IMR-90 (cell line): Measurements from ENCODE around the gene ACTR1A. TPM values are rescaled to one million over a fixed set of nuclear protein-coding genes. Genes with fewer than 3 reads are reported as not detected.
"Not testable (repeated sequence)": the region's sequence is repeated elsewhere in the genome, so short reads cannot be mapped to it uniquely, and the experiment has no call there.

Experiments
- ATAC-seq: fragments of 200-7000 bp; cut with Tn5 transposase; 2 replicates; pipeline ENCODE4 v1.9.1; 2020; ENCODE audit warnings: low read depth, mild to moderate bottlenecking, moderate library complexity
- BruUV-seq: library from RNA; stranded (reverse); fragments of 400-500 nt; replicated peaks from 2 replicates; lab custom pipeline; 2021; lab: Mats Ljungman, UMichigan
- CTCF ChIA-PET: fragments of 300-600 bp; formaldehyde crosslinking; extraction: SDS; loops from one replicate; lab custom pipeline; 2021; ENCODE audit warnings: antibody characterized with exemption; lab: Yijun Ruan, JAX
- POLR2A ChIA-PET: fragments of 300-600 bp; sonication (Branson Sonifier 250); formaldehyde crosslinking; loops from one replicate; lab custom pipeline; 2022; ENCODE audit warnings: antibody characterized with exemption; ENCODE audit not compliant: unreplicated experiment; lab: Charles Lee
- DNase-seq: peaks from one replicate; pipeline ENCODE4 v3.0.0; 2013
- H2AFZ ChIP-seq: replicated peaks from 2 replicates; pipeline ENCODE3; 2013; ENCODE audit warnings: low read length, mild to moderate bottlenecking; ENCODE audit not compliant: poor library complexity
- H2AK5ac ChIP-seq: 2 replicates; pipeline ENCODE4 v1.6.1; 2013; ENCODE audit warnings: low read depth, low read length, inconsistent platforms
- H2AK9ac ChIP-seq: replicated peaks from 2 replicates; pipeline ENCODE3; 2013; ENCODE audit warnings: mild to moderate bottlenecking, low read depth, low read length, moderate library complexity; ENCODE audit not compliant: poor library complexity
- H2BK120ac ChIP-seq: 2 replicates; pipeline ENCODE4 v1.6.1; 2013; ENCODE audit warnings: low read depth, low read length, inconsistent platforms
- H2BK15ac ChIP-seq: 3 replicates; pipeline ENCODE4 v1.6.1; 2013; ENCODE audit warnings: low read depth, low read length, inconsistent platforms
- H2BK20ac ChIP-seq: 2 replicates; pipeline ENCODE4 v1.6.1; 2013; ENCODE audit warnings: low read depth, mild to moderate bottlenecking, inconsistent platforms, low read length, moderate library complexity
- H2BK5ac ChIP-seq: 2 replicates; pipeline ENCODE4 v1.6.1; 2013; ENCODE audit warnings: mild to moderate bottlenecking, low read depth, low read length, inconsistent platforms; ENCODE audit not compliant: poor library complexity, severe bottlenecking
- H3K14ac ChIP-seq: replicated peaks from 2 replicates; pipeline ENCODE4 v1.6.1; 2013; ENCODE audit warnings: low read depth, low read length, inconsistent platforms
- H3K18ac ChIP-seq: 2 replicates; pipeline ENCODE4 v1.6.1; 2013; ENCODE audit warnings: low read depth, low read length, control low read depth
- H3K23ac ChIP-seq: 2 replicates; pipeline ENCODE4 v1.6.1; 2013; ENCODE audit warnings: low read depth, low read length, inconsistent platforms
- H3K27ac ChIP-seq: 2 replicates; pipeline ENCODE4 v1.5.1; 2013; ENCODE audit warnings: mild to moderate bottlenecking, control low read depth, low read length; ENCODE audit not compliant: insufficient read depth
- H3K27me3 ChIP-seq: 2 replicates; pipeline ENCODE4 v1.6.1; 2013; ENCODE audit warnings: low read length; ENCODE audit not compliant: control insufficient read depth, insufficient read depth
- H3K36me3 ChIP-seq: 2 replicates; pipeline ENCODE4 v1.6.1; 2013; ENCODE audit warnings: low read length, mixed read lengths; ENCODE audit not compliant: control insufficient read depth, insufficient read depth
- H3K4ac ChIP-seq: 2 replicates; pipeline ENCODE4 v1.6.1; 2013; ENCODE audit warnings: low read depth, low read length, inconsistent platforms
- H3K4me1 ChIP-seq: 2 replicates; pipeline ENCODE4 v1.6.1; 2013; ENCODE audit warnings: low read length, mixed read lengths; ENCODE audit not compliant: control insufficient read depth, insufficient read depth
- H3K4me2 ChIP-seq: 2 replicates; pipeline ENCODE4 v1.6.1; 2013; ENCODE audit warnings: low read depth, mild to moderate bottlenecking, control low read depth, low read length, moderate library complexity
- H3K4me3 ChIP-seq: 2 replicates; pipeline ENCODE4 v1.5.1; 2013; ENCODE audit warnings: low read depth, mild to moderate bottlenecking, control low read depth, low read length, moderate library complexity; ENCODE audit not compliant: insufficient read depth
- H3K56ac ChIP-seq: 2 replicates; pipeline ENCODE4 v1.6.1; 2013; ENCODE audit warnings: low read length, inconsistent platforms; ENCODE audit not compliant: insufficient read depth; ENCODE audit errors: extremely low read depth
- H3K79me1 ChIP-seq, 2 experiments: 2 replicates each; pipeline ENCODE4 v1.6.1; 2013; ENCODE audit warnings: low read length in 2 of 2, inconsistent platforms in 1 of 2, low read depth in 1 of 2
- H3K9ac ChIP-seq: 2 replicates; pipeline ENCODE4 v1.6.1; 2013; ENCODE audit warnings: low read depth, low read length, control low read depth
- H3K9me1 ChIP-seq: 2 replicates; pipeline ENCODE4 v1.6.1; 2013; ENCODE audit warnings: low read length, inconsistent platforms; ENCODE audit not compliant: insufficient read depth
- H3K9me3 ChIP-seq: 2 replicates; pipeline ENCODE4 v1.6.1; 2013; ENCODE audit warnings: low read length; ENCODE audit not compliant: control insufficient read depth, insufficient read depth
- H4K20me1 ChIP-seq: 2 replicates; pipeline ENCODE4 v1.6.1; 2013; ENCODE audit warnings: low read length, inconsistent platforms; ENCODE audit not compliant: insufficient read depth
- H4K5ac ChIP-seq: 2 replicates; pipeline ENCODE4 v1.6.1; 2013; ENCODE audit warnings: mild to moderate bottlenecking, low read depth, low read length, control low read depth
- H4K8ac ChIP-seq, 2 experiments: 2 replicates each; pipeline ENCODE4 v1.6.1; 2013; ENCODE audit warnings: low read depth in 2 of 2, low read length in 2 of 2, control low read depth in 1 of 2, inconsistent platforms in 1 of 2
- H4K91ac ChIP-seq: 2 replicates; pipeline ENCODE4 v1.6.1; 2013; ENCODE audit warnings: low read depth, low read length, inconsistent platforms; ENCODE audit not compliant: insufficient read depth
- CEBPB ChIP-seq: IDR thresholded peaks from 2 replicates; pipeline ENCODE4 v1.6.1; 2012; ENCODE audit warnings: low read depth, low read length, improper control_type of control experiment
- FOS ChIP-seq: fragments of 150-350 bp; IDR thresholded peaks from 2 replicates; pipeline ENCODE4 v1.6.1; 2016; ENCODE audit warnings: low read depth, low read length
- NFE2L2 ChIP-seq: fragments of 150-350 bp; IDR thresholded peaks from 2 replicates; pipeline ENCODE4 v1.6.1; 2016; ENCODE audit warnings: low read depth, mild to moderate bottlenecking, low read length
- POLR2A ChIP-seq: IDR thresholded peaks from 2 replicates; pipeline ENCODE4 v1.6.1; 2012; ENCODE audit warnings: mild to moderate bottlenecking, low read depth, low read length
- WGBS, 2 experiments: methylation state at CpG; one replicate each; pipeline versions ENCODE4 v1.1.5 to v1.1.7; 2013; ENCODE audit warnings: missing lambda C conversion rate in 2 of 2; ENCODE audit not compliant: insufficient read length in 1 of 2; ENCODE audit errors: extremely low coverage in 2 of 2; 5-methylcytosine and 5-hydroxymethylcytosine counted together
- dilution Hi-C: fragments of 300-500 bp; cut with HindIII; formaldehyde crosslinking; loops from one replicate; pipeline ENCODE4 v1.14.3; 2018; ENCODE audit warnings: low sequenced_read_pairs; ENCODE audit not compliant: unreplicated experiment
- in situ Hi-C: fragments of 300-500 bp; cut with MboI; formaldehyde crosslinking; loops from 3 replicates; pipeline ENCODE4 v1.14.3; 2019; ENCODE audit warnings: low sequenced_read_pairs, inconsistent platforms, mixed read lengths
- intact Hi-C: fragments of 100-400 bp; cut with micrococcal nuclease; formaldehyde crosslinking; loops from 2 replicates; pipeline ENCODE4 v1.10.0; 2022
- polyA plus RNA-seq, 3 experiments: library from polyadenylated mRNA; depleted of rRNA; stranded (reverse); fragments of >200 nt; gene quantifications; 2 replicates each; pipeline ENCODE4 v1.2.3, GENCODE V29; 2012; ENCODE audit warnings: low replicate concordance in 1 of 3
- total RNA-seq: library from RNA; depleted of rRNA; stranded (reverse); fragments of >200 nt; gene quantifications from 2 replicates; pipeline ENCODE4 v1.2.3, GENCODE V29; 2012

The ACTR1A gene
- total and polyA plus RNA-seq, 2 of the 4 experiments (the other 2 are of a cell fraction) = 142 to 157 TPM

DNA sequence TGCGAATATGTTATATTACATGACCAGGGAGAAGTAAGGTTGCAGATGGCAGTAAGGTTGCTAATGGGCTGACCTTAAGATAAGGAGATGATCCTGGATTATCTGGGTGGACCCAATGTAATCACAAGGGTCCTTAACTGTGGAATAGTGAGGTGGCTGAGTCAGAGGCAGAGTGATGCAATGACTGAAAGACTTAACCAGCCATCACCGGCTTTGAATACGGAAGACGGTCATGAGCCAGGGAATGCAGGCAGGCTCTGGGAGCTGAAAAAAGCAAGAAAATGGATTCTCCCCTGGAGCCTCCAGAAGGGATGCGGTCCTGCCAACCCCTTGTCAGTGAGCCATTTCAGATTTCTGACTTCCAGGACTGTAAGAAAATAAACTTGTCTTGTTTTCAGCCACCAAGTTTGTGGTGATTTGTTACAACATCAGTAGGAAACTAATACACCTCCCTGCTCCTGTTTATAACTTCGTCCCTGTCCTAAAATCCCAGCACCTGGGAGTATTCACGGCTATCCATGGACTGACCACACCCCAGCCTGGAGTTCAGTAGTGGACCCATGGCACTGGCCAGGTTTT lies 46.5 kb downstream of the ACTR1A start:
- peak overlapping the region; percentile 87 for H4K5ac ChIP-seq
- peak; percentile 61; the same call in 1 of the 2 replicates for TF ChIP-seq FOS
- TF ChIP-seq POLR2A = no peak
- no peak for TF ChIP-seq NFE2L2
- peak; percentile 99 for TF ChIP-seq CEBPB
- peak overlapping the region; percentile 92 for H3K4ac ChIP-seq
- H4K91ac ChIP-seq = peak overlapping the region; percentile 83
- peak overlapping the region; percentile 45; the same call in 2 of the 3 replicates for H2BK15ac ChIP-seq
- H3K56ac ChIP-seq = peak overlapping the region; percentile 22
- H3K9me1 ChIP-seq = peaks cover 17% of the 10 kb centered on the region
- dilution Hi-C loops = no loop called here
- H3K4me1 ChIP-seq = peaks cover 12% of the 10 kb centered on the region
- ATAC-seq = peak; percentile 73
- peak overlapping the region; percentile 56 to 92 for H4K8ac ChIP-seq
- no peaks in the 10 kb centered on the region for H3K9me3 ChIP-seq
- H3K27me3 ChIP-seq = no peaks in the 10 kb centered on the region
- ChIA-PET CTCF (interaction anchor here (0.6 kb wide), 1 partner anchor 376 kb away, joined by 3 read pairs; no protein-coding TSS in a partner anchor), POLR2A (no interaction called here)
- H3K79me1 ChIP-seq = no peaks in the 10 kb centered on the region; a peak in 2 of 4 replicates
- H3K36me3 ChIP-seq = no peaks in the 10 kb centered on the region
- H3K4me2 ChIP-seq = no peak overlapping the region
- H2AFZ ChIP-seq = peak overlapping the region; percentile 81
- no peaks in the 10 kb centered on the region; the same call in 1 of the 2 replicates for H4K20me1 ChIP-seq
- peak overlapping the region; percentile 70 for H2AK9ac ChIP-seq
- H2BK20ac ChIP-seq = peak overlapping the region; percentile 88
- H3K27ac ChIP-seq = peak overlapping the region; percentile 71
- in situ Hi-C loops = no loop called here
- H3K9ac ChIP-seq = no peak overlapping the region
- peak overlapping the region; percentile 48 for H3K18ac ChIP-seq
- H3K4me3 ChIP-seq = no peak overlapping the region
- H3K14ac ChIP-seq = peak overlapping the region; percentile 85
- intact Hi-C loops = no loop called here
- peak overlapping the region; percentile 63 for H2AK5ac ChIP-seq
- peak; percentile 93 for DNase-seq
- 50% methylated on average over 1 of the region's 7 CpGs; no CpG with 5 or more reads in 1 of the 2 experiments for WGBS, 2 experiments
- peak overlapping the region; percentile 76 for H2BK5ac ChIP-seq
- peak overlapping the region; percentile 44; the same call in 1 of the 2 replicates for H3K23ac ChIP-seq
- BruUV-seq = no TSS peak
- H2BK120ac ChIP-seq = peak overlapping the region; percentile 93

DNA sequence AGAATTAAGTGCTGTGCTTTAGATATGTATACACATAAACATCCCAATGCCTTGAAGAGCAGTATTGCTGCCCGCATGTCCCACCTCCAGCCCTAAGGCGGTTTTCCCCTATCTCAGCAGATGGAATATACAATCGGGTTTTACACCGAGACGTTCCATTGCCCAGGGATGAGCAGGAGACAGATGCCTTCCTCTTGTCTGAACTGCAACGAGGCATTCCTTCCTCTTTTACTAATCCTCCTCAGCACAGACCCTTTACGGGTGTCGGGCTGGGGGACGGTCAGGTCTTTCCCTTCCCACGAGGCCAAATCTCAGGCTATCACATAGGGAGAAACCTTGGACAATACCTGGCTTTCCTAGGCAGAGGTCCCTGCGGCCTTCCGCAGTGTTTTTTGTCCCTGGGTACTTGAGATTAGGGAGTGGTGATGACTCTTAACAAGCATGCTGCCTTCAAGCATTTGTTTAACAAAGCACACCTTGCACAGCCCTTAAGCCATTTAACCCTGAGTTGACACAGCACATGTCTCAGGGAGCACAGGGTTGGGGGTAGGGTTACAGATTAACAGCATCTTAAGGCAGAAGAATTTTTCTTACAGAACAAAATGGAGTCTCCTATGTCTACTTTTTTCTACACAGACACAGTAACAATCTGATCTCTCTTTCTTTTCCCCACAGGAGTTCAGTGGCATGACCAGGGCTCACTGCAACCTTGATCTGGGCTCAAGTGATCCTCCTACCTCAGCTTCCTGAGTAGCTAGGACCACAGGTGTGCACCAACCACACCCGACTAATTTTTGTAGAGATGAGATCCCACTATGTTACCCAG lies 47.6 kb downstream of the ACTR1A start:
- H2AK9ac ChIP-seq = peak overlapping the region; percentile 31
- H2BK20ac ChIP-seq = peak overlapping the region; percentile 65
- 72% methylated on average over 4 of the region's 13 CpGs; no CpG with 5 or more reads in 1 of the 2 experiments for WGBS, 2 experiments
- H2AFZ ChIP-seq, H3K27ac ChIP-seq, H3K4me2 ChIP-seq, H3K9ac ChIP-seq, H3K27me3 ChIP-seq, in situ Hi-C loops, H3K9me3 ChIP-seq, ATAC-seq, H3K18ac ChIP-seq, dilution Hi-C loops, DNase-seq, H3K23ac ChIP-seq, CTCF ChIA-PET, H4K5ac ChIP-seq, intact Hi-C loops, H3K14ac ChIP-seq, H3K36me3 ChIP-seq, POLR2A ChIA-PET, BruUV-seq, H3K4me3 ChIP-seq, H3K79me1 ChIP-seq, H4K20me1 ChIP-seq, H3K56ac ChIP-seq: not testable (repeated sequence)
- H3K9me1 ChIP-seq = peaks cover 14% of the 10 kb centered on the region
- peak overlapping the region; percentile 46; the same call in 1 of the 2 replicates for H4K91ac ChIP-seq
- H3K4ac ChIP-seq = peak overlapping the region; percentile 66; the same call in 1 of the 2 replicates
- H2BK15ac ChIP-seq = peak overlapping the region; percentile 58; the same call in 1 of the 3 replicates
- peak overlapping the region; percentile 28 for H2BK5ac ChIP-seq
- 0 out of 2 replicates have a peak overlapping the region, but pooled peaks have one; percentile 57 for H2AK5ac ChIP-seq
- peak overlapping the region; percentile 83 for H2BK120ac ChIP-seq
- peak overlapping the region in 1 of 2 experiments; percentile 14; a peak in 1 of 4 replicates for H4K8ac ChIP-seq
- peaks cover 13% of the 10 kb centered on the region for H3K4me1 ChIP-seq
